MM.1S (cell line): ENCODE results near the gene HOXC11.
A peak's percentile ranks its signal among the peaks of the same experiment; 100 is the strongest.

Experiments
- DNase-seq: peaks from one replicate; pipeline ENCODE4 v3.0.0-alpha.2; 2015
- H2AFZ ChIP-seq: fragments of 300-600 bp; sonication (generic); 2 replicates; pipeline ENCODE4 v1.6.0; 2016; ENCODE audit warnings: antibody characterized with exemption, low read length
- H3F3A ChIP-seq: fragments of 300-600 bp; sonication (generic); 2 replicates; pipeline ENCODE4 v1.6.1; 2016; ENCODE audit warnings: mild to moderate bottlenecking, antibody characterized with exemption, low read length, moderate library complexity, mixed read lengths; ENCODE audit not compliant: insufficient read depth
- H3K27ac ChIP-seq: fragments of 300-600 bp; sonication (generic); 2 replicates; pipeline ENCODE4 v1.5.1; 2016; ENCODE audit warnings: mild to moderate bottlenecking, low read length
- H3K27me3 ChIP-seq: fragments of 300-600 bp; sonication (generic); replicated peaks from 2 replicates; pipeline ENCODE4 v1.6.0; 2016; ENCODE audit warnings: low read length; ENCODE audit not compliant: insufficient read depth
- H3K36me3 ChIP-seq: fragments of 300-600 bp; sonication (generic); replicated peaks from 2 replicates; pipeline ENCODE4 v1.6.1; 2016; ENCODE audit warnings: mild to moderate bottlenecking, low read length, mixed read lengths; ENCODE audit not compliant: insufficient read depth
- H3K4me1 ChIP-seq: fragments of 300-600 bp; sonication (generic); 2 replicates; pipeline ENCODE4 v1.6.1; 2016; ENCODE audit warnings: low read length, mixed read lengths
- H3K4me2 ChIP-seq: fragments of 300-600 bp; sonication (generic); 2 replicates; pipeline ENCODE4 v1.6.0; 2016; ENCODE audit warnings: low read depth, low read length
- H3K4me3 ChIP-seq: fragments of 300-600 bp; sonication (generic); 2 replicates; pipeline ENCODE4 v1.5.1; 2016; ENCODE audit warnings: low read length, mixed read lengths
- H3K79me2 ChIP-seq: fragments of 300-600 bp; sonication (generic); 2 replicates; pipeline ENCODE4 v1.6.1; 2016; ENCODE audit warnings: mixed run types, low read length, mixed read lengths
- H3K9ac ChIP-seq: fragments of 300-600 bp; sonication (generic); 2 replicates; pipeline ENCODE4 v1.6.1; 2016; ENCODE audit warnings: low read length, mixed read lengths
- H3K9me2 ChIP-seq: fragments of 300-600 bp; sonication (generic); replicated peaks from 2 replicates; pipeline ENCODE4 v1.6.1; 2016; ENCODE audit warnings: mild to moderate bottlenecking, low read length, mixed read lengths; ENCODE audit not compliant: insufficient read depth
- H3K9me3 ChIP-seq: fragments of 300-600 bp; sonication (generic); replicated peaks from 2 replicates; pipeline ENCODE4 v1.6.1; 2016; ENCODE audit warnings: mild to moderate bottlenecking, low read length, mixed read lengths; ENCODE audit not compliant: insufficient read depth
- H4K20me1 ChIP-seq: fragments of 300-600 bp; sonication (generic); 2 replicates; pipeline ENCODE4 v1.6.1; 2016; ENCODE audit warnings: mild to moderate bottlenecking, low read length, moderate library complexity, mixed read lengths; ENCODE audit not compliant: insufficient read depth
- CTCF ChIP-seq: fragments of 300-600 bp; sonication (generic); IDR thresholded peaks from 2 replicates; pipeline ENCODE4 v1.5.1; 2016; ENCODE audit warnings: antibody characterized with exemption, low read length, mixed read lengths
- EZH2 ChIP-seq: fragments of 300-600 bp; sonication (generic); optimal IDR thresholded peaks from 2 replicates; pipeline ENCODE3; 2017; ENCODE audit warnings: low read depth, mild to moderate bottlenecking, antibody characterized with exemption, low read length, mixed read lengths
- EZH2phosphoT487 ChIP-seq: fragments of 300-600 bp; sonication (generic); IDR thresholded peaks from 2 replicates; pipeline ENCODE4 v1.6.1; 2018; ENCODE audit warnings: antibody characterized with exemption, low read length

Gene HOXC11

DNA sequence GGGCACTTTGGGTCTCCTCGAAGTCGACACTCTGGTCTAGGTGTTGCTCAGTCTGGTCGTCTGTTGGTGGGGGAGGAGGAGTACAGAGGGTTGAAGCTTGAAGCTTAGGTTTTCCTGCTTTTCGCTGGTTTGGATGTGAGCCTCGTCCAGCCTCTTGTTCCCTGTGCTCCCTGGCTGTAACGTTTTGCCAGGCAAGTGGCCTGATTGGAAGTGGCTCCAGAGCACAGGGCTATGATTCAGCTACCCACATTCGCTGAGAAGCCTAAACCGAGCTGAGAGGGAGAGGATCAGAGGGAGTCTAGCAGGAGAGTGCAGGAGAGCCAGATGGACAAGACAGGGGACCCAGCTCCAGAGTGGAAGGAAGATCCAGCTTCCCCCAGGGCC lies 18.1 kb downstream of the HOXC11 start:
- H2AFZ ChIP-seq = no peak overlapping the region
- no peak overlapping the region for H3K4me2 ChIP-seq
- H3K9me3 ChIP-seq = no peaks in the 10 kb centered on the region
- no peak overlapping the region for H3K27ac ChIP-seq
- H3K4me3 ChIP-seq = no peak overlapping the region
- H4K20me1 ChIP-seq = no peaks in the 10 kb centered on the region
- H3F3A ChIP-seq = 0 out of 2 replicates have a peak, but pooled peaks cover 6% of the 10 kb centered on the region
- peaks cover 20% of the 10 kb centered on the region; the same call in 1 of the 2 replicates for H3K4me1 ChIP-seq
- no peaks in the 10 kb centered on the region for H3K9me2 ChIP-seq
- no peak overlapping the region for H3K9ac ChIP-seq
- DNase-seq = no peak
- peaks cover 96% of the 10 kb centered on the region for H3K27me3 ChIP-seq
- TF ChIP-seq EZH2phosphoT487 (no peak), CTCF (no peak), EZH2 (peak; percentile 28)
- H3K79me2 ChIP-seq = no peaks in the 10 kb centered on the region
- no peaks in the 10 kb centered on the region for H3K36me3 ChIP-seq

DNA sequence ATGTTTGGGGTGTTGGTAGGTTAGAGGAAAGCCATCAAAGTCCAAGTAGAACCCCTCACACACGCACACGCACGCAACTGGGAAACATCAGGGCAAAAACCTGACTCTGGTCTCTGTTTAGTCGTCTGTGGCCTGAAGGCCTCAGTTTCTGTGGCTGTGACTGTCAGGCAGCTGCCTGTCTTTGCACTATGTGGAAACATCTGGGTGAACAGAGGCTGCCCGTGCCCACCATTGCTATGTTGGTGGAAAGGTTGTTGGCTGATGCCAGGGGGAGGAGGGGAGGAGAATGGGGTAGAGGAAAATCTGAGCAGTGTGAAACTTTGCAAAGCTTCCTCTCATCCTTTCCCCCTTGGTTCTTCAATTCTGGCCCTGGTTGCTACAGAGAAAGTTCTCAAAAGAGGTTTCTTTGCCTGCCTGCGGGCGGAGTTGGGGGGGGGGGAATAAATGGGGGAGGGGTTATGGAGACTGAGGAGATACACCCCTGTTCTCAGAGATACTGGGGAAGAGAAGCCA lies 19.5 kb downstream of the HOXC11 start:
- H3K27me3 ChIP-seq = peaks cover 96% of the 10 kb centered on the region
- H3K36me3 ChIP-seq = no peaks in the 10 kb centered on the region
- no peak overlapping the region for H3K4me3 ChIP-seq
- H3F3A ChIP-seq = 0 out of 2 replicates have a peak, but pooled peaks cover 6% of the 10 kb centered on the region
- DNase-seq = no peak
- H3K79me2 ChIP-seq = no peaks in the 10 kb centered on the region
- no peaks in the 10 kb centered on the region for H4K20me1 ChIP-seq
- H3K27ac ChIP-seq = no peak overlapping the region
- no peak overlapping the region for H3K9ac ChIP-seq
- no peak for TF ChIP-seq EZH2
- TF ChIP-seq EZH2phosphoT487 = no peak
- no peak for TF ChIP-seq CTCF
- H3K4me2 ChIP-seq = no peak overlapping the region
- H3K4me1 ChIP-seq = peaks cover 23% of the 10 kb centered on the region; the same call in 1 of the 2 replicates
- no peak overlapping the region for H2AFZ ChIP-seq
- H3K9me2 ChIP-seq = no peaks in the 10 kb centered on the region
- H3K9me3 ChIP-seq = no peaks in the 10 kb centered on the region

- H3K79me2 ChIP-seq = no peaks in the 10 kb centered on the region
Measured at GRCh38 chr12:53993162-53994008, 20.5 kb downstream of the HOXC11 start.

More at GRCh38 chr12:53993162-53994008, 20.5 kb downstream of the HOXC11 start:
- no peak overlapping the region for H2AFZ ChIP-seq
- H4K20me1 ChIP-seq = no peaks in the 10 kb centered on the region
- no peak for TF ChIP-seq EZH2phosphoT487
- TF ChIP-seq CTCF = no peak
- no peak for TF ChIP-seq EZH2
- no peaks in the 10 kb centered on the region for H3K9me3 ChIP-seq
- peaks cover 96% of the 10 kb centered on the region for H3K27me3 ChIP-seq
- H3F3A ChIP-seq = 0 out of 2 replicates have a peak, but pooled peaks cover 6% of the 10 kb centered on the region
- no peak overlapping the region for H3K4me2 ChIP-seq
- H3K9me2 ChIP-seq = no peaks in the 10 kb centered on the region
- no peak overlapping the region for H3K4me3 ChIP-seq
- no peak overlapping the region for H3K9ac ChIP-seq
- H3K4me1 ChIP-seq = peaks cover 21% of the 10 kb centered on the region; the same call in 1 of the 2 replicates
- no peak for DNase-seq
- no peak overlapping the region for H3K27ac ChIP-seq
- no peaks in the 10 kb centered on the region for H3K36me3 ChIP-seq
